NCI-H1436 (cell line): ENCODE results near the gene SVEP1.
"Not testable (repeated sequence)": the region's sequence is repeated elsewhere in the genome, so short reads cannot be mapped to it uniquely, and the experiment has no call there.

Source experiments
- DNase-seq: peaks from one replicate; lab custom pipeline; 2025; lab: John Stamatoyannopoulos, UW

SVEP1 gene

GRCh38 chr9:110443866-110444220, 135.7 kb downstream of the SVEP1 start:
- no peak for DNase-seq

GRCh38 chr9:110443146-110443865, 136.2 kb downstream of the SVEP1 start:
- DNase-seq: no peak

DNA sequence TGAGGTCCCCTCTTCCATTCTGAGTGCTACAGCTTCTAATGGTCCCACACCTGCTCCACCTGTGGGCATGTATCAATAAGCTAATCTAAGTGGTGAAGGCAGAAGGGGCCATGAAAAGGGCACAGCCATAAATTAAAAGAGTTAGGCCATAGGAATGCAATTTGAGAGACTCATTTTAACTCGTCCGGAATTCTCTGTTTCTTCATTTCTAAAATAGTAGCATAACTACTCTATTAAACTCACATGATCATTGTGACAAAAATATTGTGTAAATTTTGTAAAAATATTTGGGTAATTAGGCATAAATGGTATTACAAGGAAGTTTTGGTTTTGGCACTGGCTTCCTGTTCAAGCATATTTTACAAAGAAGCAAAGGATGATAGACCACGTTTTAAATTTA, 138.7 kb downstream of the SVEP1 start:
- no peak for DNase-seq

DNA sequence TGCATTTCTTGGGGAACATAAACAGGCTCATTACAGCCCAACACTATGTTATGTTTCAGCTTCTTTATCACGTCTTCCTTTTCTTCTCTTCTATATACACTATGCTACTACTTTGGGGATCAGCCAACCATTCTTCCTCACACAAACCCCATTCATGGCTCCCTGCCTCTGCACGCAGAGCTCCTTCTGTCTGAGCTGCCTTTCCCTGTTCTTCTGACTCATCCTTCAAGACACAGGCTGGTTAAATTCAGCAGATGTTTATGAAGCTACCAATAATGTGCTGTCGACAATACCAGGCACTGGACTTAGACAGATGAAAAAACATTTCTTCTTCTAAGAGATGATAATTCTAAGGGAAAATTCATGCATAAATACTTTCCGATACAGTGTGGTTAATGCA, 139.4 kb downstream of the SVEP1 start:
- DNase-seq: no peak

DNA sequence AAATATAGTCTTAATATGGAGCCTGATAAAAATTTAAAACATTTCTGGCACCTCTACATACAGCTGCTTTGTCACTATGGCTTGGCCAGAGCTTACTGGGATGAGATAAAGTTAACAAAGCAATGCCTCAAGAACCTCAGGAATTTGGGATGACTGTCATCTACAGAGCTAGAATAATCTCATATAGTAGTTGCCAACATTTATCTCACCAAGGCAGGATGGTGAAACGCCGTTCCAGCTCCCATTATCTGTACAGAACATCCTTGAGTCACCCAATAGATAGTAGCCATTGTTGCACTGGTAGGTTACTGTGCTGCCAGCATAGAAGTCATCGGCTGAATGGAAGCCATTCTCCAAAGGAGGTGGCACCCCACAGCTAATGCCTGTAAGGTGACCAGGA, 147.3 kb downstream of the SVEP1 start:
- no peak for DNase-seq

- DNase-seq: no peak
Observed at GRCh38 chr9:110429453-110429852, 150.1 kb downstream of the SVEP1 start.

GRCh38 chr9:110427497-110428104, 151.9 kb downstream of the SVEP1 start:
- no peak for DNase-seq

GRCh38 chr9:110426052-110426709, 153.4 kb downstream of the SVEP1 start:
- no peak for DNase-seq

- DNase-seq: no peak
Observed at GRCh38 chr9:110414471-110414870, 165.1 kb downstream of the SVEP1 start.

DNA sequence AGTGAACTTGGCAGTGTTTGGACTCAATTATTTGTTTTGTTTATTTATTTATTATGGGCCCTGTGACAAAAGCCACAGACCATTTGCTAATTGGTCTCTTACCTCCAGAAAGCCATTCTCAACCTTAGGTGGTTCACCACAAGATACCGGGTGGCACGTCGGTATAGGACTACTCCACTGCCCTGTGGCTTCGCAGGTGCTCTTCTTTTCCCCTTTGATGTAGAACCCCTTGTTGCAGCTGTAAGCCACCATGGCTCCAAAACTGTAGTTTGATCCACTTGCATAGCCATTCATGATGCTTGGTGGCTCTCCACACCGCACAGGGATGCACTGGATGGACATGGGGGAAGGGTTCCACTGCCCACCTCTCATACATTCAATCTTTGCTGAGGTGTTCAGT, 168.6 kb downstream of the SVEP1 start:
- DNase-seq: no peak

DNA sequence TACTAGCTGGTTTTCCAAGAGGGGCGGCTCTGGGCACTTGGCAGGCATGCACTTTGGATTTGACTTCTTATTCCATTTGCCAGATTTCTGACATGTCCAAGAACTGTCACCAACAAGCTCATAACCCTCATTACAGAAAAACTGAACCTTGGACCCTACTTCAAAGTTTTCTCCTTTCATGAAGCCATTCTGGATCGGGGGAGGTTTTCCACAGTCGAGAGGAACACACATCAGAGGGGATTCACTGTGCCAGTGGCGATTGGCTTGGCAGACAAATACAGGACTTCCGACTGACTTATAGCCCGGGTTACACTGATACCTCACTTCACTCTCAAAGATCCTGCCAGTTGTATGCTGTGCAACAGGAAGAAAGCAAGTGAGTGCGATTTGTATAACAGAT, 170.9 kb downstream of the SVEP1 start:
- no peak for DNase-seq

GRCh38 chr9:110405858-110406443, 173.6 kb downstream of the SVEP1 start:
- DNase-seq: no peak

- no peak for DNase-seq
Observed at GRCh38 chr9:110404473-110404872, 175.1 kb downstream of the SVEP1 start.

- DNase-seq: no peak
Observed at GRCh38 chr9:110399983-110400382, 179.6 kb downstream of the SVEP1 start.

DNA sequence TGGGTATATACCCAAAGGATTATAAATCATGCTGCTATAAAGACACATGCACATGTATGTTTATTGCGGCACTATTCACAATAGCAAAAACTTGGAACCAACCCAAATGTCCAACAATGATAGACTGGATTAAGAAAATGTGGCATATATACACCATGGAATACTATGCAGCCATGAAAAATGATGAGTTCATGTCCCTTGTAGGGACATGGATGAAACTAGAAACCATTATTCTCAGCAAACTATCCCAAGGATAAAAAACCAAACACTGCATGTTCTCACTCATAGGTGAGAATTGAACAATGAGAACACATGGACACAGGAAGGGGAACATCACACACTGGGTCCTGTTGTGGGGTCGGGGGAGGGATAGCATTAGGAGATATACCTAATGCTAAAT, 180.5 kb downstream of the SVEP1 start:
- DNase-seq: not testable (repeated sequence)

DNA sequence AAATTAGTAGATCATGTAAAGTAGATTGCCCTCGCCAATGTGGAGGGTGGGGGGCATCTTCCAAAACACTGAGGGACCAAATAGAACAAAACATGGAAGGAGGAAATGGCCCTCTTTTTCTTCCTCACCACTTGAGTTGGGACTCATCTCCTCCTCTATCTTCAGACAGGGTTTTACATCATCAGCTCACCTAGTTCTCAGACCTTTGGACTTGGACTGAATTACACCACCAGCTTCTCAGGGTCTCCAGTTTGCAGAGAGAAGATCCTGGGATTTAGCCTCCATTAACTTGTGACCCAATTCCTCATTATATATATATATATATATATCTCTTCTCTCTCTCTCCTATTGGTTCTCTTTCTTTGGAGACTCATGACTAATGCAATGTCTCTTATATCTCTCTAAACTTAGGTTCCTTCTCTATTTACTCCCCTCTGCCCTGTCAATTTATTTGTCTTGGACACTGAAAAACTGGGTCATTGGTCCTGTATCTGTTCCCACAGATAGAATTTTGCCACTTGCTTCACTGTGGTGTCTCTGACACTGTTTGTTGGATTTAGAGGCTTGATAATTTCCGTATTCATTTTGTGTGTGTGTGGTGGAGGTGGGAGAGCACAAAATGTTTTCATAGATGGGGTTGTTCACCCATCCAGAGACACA, 187.6 kb downstream of the SVEP1 start:
- DNase-seq: no peak

GRCh38 chr9:110389148-110389750, 190.3 kb downstream of the SVEP1 start:
- DNase-seq: no peak

DNA sequence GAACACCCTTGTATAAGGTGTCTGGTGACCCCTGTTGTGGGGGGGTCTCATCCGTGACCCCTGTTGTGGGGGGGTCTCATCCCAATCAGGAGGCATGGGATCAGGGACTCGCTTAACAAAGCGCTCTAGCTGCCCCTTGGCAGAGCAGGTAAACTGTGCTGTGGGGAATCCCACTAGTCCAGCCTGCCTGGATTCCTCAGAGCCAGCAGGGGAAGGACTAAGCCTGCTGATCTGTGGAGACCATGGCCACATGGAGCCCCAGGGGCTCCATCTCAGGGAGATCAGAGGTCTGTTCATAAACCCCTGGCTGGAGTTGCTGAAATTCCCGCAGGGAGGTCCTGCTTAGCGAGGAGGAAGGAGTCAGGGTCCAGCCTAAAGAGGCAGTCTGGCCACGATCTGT, 196.1 kb downstream of the SVEP1 start:
- no peak for DNase-seq

DNA sequence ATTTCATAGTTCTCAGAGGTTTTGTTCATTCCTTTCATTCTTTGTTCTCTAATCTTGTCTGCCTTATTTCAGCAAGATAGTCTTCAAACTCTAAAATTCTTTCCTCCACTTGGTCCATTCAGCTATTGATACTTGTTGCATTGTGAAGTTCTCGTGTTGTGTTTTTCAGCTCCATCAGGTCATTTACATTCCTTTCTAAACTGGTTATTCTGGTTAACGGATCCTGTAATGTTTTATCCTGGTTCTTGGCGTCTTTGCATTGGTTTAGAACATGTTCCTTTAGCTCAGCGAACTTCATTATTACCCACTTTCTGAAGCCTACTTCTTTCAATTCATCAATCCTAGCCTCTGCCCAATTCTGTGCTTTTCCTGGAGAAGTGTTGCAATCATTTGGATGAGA, 196.8 kb downstream of the SVEP1 start:
- DNase-seq: no peak

DNA sequence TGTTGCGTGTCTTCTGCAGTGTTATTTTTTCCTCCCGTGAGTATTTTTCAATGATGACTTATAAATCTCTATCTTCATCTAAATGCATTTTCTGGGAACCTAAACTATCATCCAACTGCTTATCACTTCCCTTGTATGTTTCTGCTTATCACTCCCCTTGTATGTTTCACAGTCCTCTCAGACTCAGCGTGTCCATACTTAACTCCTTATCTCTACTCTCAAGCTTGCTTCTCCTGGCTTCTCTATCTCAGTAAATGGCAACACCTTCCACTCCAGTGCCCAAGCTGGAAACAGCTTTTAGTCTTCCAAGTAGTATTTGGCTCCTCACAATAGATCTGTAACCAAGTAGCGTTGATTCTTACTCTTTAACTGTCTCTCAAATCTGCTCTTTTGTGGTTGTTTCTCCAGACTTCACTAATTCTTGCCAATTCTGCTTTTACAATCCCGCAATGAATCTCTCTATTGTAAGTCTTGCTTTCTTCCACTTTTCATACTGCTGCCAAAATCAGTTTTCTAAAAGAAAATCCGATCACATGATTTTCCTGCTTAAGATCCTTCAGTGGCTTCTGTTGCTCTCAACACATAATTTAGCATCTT, 208.0 kb downstream of the SVEP1 start:
- DNase-seq: no peak

DNA sequence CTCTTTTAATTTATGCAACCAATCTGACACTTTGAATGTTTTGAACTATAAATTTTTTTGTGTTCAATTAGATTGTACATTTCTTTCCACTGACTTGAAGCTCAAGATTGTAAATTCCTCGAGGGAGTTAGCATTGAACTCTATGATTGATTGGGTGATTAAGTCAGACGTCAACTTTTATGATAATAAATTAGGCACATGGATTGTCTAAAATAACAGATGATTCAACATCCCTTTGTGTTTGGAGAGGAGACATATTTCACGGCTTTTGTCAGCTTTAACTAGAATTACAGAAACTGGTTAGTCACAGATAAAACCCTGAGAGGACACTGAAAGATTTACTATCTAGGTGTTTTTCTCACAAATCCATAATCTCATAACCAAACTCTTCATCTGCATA, 209.2 kb downstream of the SVEP1 start:
- DNase-seq: no peak

DNA sequence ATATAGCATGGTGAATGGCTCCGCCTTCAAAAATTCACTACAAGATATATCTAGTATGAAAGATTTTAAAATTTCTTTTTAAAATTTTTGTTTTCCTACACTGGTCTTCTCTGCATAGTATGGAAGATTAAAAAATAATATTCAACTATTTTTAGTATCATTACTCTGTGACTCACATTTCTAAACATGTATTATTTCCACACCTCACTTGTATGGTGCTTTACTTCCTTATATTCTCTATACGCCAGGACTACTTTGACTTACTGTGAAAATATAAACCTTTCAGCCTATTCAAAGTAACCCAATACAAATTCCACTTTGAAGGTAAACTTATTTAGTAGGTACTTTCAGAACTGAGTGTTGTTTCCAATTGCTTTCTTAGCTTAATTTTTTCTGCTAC, 215.1 kb downstream of the SVEP1 start:
- no peak for DNase-seq
